GM10266 (cell line): ENCODE results near the gene MAP2K6.

Experiments
- DNase-seq: peaks from one replicate; pipeline ENCODE4 v3.0.0; 2012; ENCODE audit errors: extremely low spot score
- CTCF ChIP-seq: IDR thresholded peaks from 2 replicates; pipeline ENCODE4 v1.5.1; 2012; ENCODE audit warnings: mild to moderate bottlenecking, low read depth; ENCODE audit not compliant: control insufficient read depth, insufficient read depth; ENCODE audit errors: missing control alignments

MAP2K6 gene

GRCh38 chr17:69551212-69552010 lies 136.9 kb downstream of the MAP2K6 start:
- DNase-seq = no peak
- TF ChIP-seq CTCF = no peak

GRCh38 chr17:69552986-69553667 lies 138.6 kb downstream of the MAP2K6 start:
- no peak for DNase-seq
- no peak for TF ChIP-seq CTCF

- DNase-seq = no peak
- TF ChIP-seq CTCF = no peak
Measured at GRCh38 chr17:69555056-69555455, 140.6 kb downstream of the MAP2K6 start.

- DNase-seq = no peak
- no peak for TF ChIP-seq CTCF
Measured at GRCh38 chr17:69557339-69557738, 142.8 kb downstream of the MAP2K6 start.

GRCh38 chr17:69558796-69559195 lies 144.3 kb downstream of the MAP2K6 start:
- no peak for DNase-seq
- no peak for TF ChIP-seq CTCF

GRCh38 chr17:69560987-69561441 lies 146.5 kb downstream of the MAP2K6 start:
- TF ChIP-seq CTCF = no peak
- DNase-seq = no peak

- no peak for TF ChIP-seq CTCF
- no peak for DNase-seq
Measured at GRCh38 chr17:69561462-69561861, 147.0 kb downstream of the MAP2K6 start.
